Keratinocyte (primary cell): ENCODE measurements around the gene RHCE.
"Not testable (repeated sequence)": the region's sequence is repeated elsewhere in the genome, so short reads cannot be mapped to it uniquely, and the experiment has no call there.

ENCODE experiments used
- EZH2 ChIP-seq: IDR thresholded peaks from one replicate; pipeline ENCODE4 v1.6.1; 2012; ENCODE audit warnings: inconsistent platforms, mild to moderate bottlenecking, low read length, moderate library complexity
- TF ChIP-seq, protein P1 (sequence below), 3 experiments: IDR thresholded peaks in 1 of 3; conservative IDR thresholded peaks in 1 of 3; optimal IDR thresholded peaks in 1 of 3; 2 replicates in 2 of 3; 3 replicates in 1 of 3; pipeline versions ENCODE3 to v1.5.1; 2011; ENCODE audit warnings: low read length in 3 of 3, mild to moderate bottlenecking in 3 of 3, moderate library complexity in 2 of 3, control low read depth in 1 of 3, inconsistent platforms in 1 of 3; ENCODE audit not compliant: insufficient read depth in 2 of 3; ENCODE audit errors: extremely low read depth in 1 of 3

DNA sequence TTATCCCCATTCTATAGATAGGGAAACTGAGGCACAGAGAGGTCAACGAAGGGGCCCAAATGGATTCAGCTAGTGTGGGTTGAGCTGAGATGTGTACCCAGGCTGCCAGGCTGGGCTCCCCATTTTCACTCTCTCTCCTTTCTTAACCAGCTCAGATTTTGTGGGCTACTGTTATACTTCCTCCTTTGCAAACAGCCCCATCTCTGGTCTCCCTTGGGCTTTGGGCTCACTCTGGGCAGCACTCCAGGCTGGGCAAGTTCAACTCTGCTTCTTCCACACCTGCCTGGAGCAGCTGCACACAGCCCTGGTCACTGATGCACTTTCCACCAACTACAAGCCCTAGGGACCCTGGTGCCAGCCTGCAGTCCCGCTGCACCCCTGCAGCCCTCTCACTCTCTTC lies 22.5 kb downstream of the RHCE start:
- TF ChIP-seq, protein P1, sequence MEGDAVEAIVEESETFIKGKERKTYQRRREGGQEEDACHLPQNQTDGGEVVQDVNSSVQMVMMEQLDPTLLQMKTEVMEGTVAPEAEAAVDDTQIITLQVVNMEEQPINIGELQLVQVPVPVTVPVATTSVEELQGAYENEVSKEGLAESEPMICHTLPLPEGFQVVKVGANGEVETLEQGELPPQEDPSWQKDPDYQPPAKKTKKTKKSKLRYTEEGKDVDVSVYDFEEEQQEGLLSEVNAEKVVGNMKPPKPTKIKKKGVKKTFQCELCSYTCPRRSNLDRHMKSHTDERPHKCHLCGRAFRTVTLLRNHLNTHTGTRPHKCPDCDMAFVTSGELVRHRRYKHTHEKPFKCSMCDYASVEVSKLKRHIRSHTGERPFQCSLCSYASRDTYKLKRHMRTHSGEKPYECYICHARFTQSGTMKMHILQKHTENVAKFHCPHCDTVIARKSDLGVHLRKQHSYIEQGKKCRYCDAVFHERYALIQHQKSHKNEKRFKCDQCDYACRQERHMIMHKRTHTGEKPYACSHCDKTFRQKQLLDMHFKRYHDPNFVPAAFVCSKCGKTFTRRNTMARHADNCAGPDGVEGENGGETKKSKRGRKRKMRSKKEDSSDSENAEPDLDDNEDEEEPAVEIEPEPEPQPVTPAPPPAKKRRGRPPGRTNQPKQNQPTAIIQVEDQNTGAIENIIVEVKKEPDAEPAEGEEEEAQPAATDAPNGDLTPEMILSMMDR (optimal IDR thresholded peaks at IDR 0.05 in 1 of 3, IDR thresholded peaks at IDR 0.05 in 1 of 3, conservative IDR thresholded peaks at IDR 0.05 in 1 of 3; ENCODE audit: extremely low read depth in 1 of 3, insufficient read depth in 2 of 3, low read length in 3 of 3) = not testable (repeated sequence)
- not testable (repeated sequence) for TF ChIP-seq EZH2
